Heart left ventricle (tissue), 13 donors: Measurements from ENCODE around the gene COL11A2.

Experiments
- POLR2A ChIP-seq, 2 donors: fragments of 450-650 bp; IDR thresholded peaks; one replicate each; pipeline ENCODE4 v1.6.1; 2017; ENCODE audit warnings: antibody characterized with exemption in 2 of 2, mild to moderate bottlenecking in 2 of 2, moderate library complexity in 2 of 2
- TF ChIP-seq, protein P1 (sequence below), 12 donors: fragments of 200-600 bp; sonication (generic) in 4 of 12; IDR thresholded peaks; one replicate each; pipeline versions ENCODE4 v1.5.0 to v1.8.0; 2018 to 2022; ENCODE audit warnings: antibody characterized with exemption in 12 of 12, mild to moderate bottlenecking in 5 of 12
- donor health status: ischemic (EF 13 %, LVEDD 7.1; RV severe dilation, severe dysfunction).
- donor health status: DM: no; HTN: yes; CAD: no.
- donor health status: DM: no; HTN: no; CAD: no.
- donor health status: ischemic (EF 25% LVEDD 6.9; RV normal size, moderate dysfunction).
- donor health status: ischemic (EF 25% LVEDD 5.7; RV mildly dilated, moderate dysfunction).
- donor health status: ischemic (EF 35%, LVEDD 5.7; RV mildly dilated, moderate dysfunction).
- donor health status: nonischemic (EF 11% LVEDD 7.7; RV severe dilation, severe dysfunction).
- donor health status: DM: yes; HTN: yes; CAD: no.
- donor health status: PGD.
- donor health status: ischemic (EF 29% LVEDD 5.4; RV normal size, mild dysfunction).
- donor health status: nonischemic (EF 23%, LVEDD 6.1; RV moderate dilation, normal function).

GRCh38 chr6:33194431-33194979 lies 2.2 kb upstream of the COL11A2 start:
- TF ChIP-seq, protein P1, sequence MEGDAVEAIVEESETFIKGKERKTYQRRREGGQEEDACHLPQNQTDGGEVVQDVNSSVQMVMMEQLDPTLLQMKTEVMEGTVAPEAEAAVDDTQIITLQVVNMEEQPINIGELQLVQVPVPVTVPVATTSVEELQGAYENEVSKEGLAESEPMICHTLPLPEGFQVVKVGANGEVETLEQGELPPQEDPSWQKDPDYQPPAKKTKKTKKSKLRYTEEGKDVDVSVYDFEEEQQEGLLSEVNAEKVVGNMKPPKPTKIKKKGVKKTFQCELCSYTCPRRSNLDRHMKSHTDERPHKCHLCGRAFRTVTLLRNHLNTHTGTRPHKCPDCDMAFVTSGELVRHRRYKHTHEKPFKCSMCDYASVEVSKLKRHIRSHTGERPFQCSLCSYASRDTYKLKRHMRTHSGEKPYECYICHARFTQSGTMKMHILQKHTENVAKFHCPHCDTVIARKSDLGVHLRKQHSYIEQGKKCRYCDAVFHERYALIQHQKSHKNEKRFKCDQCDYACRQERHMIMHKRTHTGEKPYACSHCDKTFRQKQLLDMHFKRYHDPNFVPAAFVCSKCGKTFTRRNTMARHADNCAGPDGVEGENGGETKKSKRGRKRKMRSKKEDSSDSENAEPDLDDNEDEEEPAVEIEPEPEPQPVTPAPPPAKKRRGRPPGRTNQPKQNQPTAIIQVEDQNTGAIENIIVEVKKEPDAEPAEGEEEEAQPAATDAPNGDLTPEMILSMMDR (IDR thresholded peaks at IDR 0.05) = no peak
- TF ChIP-seq POLR2A (IDR thresholded peaks at IDR 0.05) = no peak
